ENCODE results near the gene RPS25. TPM values are rescaled to one million over a fixed set of nuclear protein-coding genes. Genes with fewer than 3 reads are reported as not detected.

RPS25 gene
- total and polyA plus RNA-seq, 10 of the 15 experiments (the other 5 are each of a cell fraction or from before 2014, with no cell fraction given): 886 to 3,746 (median 3,066) TPM

DNA sequence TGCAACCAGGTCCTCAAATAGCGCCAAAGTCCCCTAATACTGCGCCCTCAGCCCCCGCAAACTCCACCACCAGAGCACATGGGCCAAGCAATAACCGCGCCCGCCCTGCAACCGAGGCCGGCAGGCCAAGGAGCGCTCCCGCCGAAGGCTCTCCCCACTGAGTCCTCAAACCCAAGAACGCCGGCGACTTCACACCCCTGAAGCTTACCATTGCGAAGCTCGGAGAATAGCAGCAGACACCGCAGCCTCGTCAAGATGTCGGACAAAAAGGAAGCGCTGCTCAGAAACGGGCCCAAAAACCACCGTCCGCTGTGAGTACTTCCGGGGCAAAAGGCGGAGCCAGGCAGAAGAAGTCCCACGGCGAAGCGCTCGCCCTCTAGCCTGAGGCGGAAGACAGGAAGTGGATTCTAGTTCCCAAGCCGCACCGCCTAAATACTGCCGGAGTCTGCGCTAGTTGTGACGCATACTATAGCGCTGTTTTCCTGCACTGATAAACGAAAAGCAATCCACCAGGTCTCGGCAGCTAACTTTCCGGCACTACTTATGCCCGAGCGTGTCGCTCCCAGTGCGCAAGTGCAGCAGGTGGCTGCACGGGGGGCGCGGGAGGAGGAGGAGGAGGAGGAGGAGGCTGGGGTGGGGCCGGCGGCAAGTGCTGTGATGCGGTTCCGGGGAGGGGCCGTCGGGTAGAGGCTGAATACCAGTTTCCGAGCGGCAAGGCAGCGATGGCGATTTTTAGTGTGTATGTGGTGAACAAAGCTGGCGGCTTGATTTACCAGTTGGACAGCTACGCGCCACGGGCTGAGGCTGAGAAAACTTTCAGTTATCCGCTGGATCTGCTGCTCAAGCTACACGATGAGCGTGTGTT lies at the start of gene RPS25, which contains the start of gene TRAPPC4 (continued):
- TF ChIP-seq SREBF1 (IDR thresholded peaks at IDR 0.05; ENCODE audit: low read length): peak; percentile 81
- TF ChIP-seq SPI1 (IDR thresholded peaks at IDR 0.05; ENCODE audit: borderline replicate concordance, insufficient read depth, low read depth, low read length): peak; percentile 77; the same call in 1 of the 2 replicates
- TF ChIP-seq ASH2L (IDR thresholded peaks at IDR 0.05; ENCODE audit: borderline replicate concordance, low read depth): peak; percentile 75; the same call in 1 of the 2 replicates
- TF ChIP-seq SMC3 (IDR thresholded peaks at IDR 0.05; ENCODE audit: borderline replicate concordance, low read length): no peak
- TF ChIP-seq POLR2AphosphoS5 (IDR thresholded peaks at IDR 0.05; ENCODE audit: low read length): peak; percentile 98
- no peak for TF ChIP-seq ZBTB4 (CRISPR knock-in tag; IDR thresholded peaks at IDR 0.05)
- TF ChIP-seq NRF1 (conservative IDR thresholded peaks at IDR 0.05; ENCODE audit: low read depth, low read length): peak; percentile 47
- no peak for TF ChIP-seq KDM1A (IDR thresholded peaks at IDR 0.05; ENCODE audit: borderline replicate concordance)
- no peak for TF ChIP-seq IRF3 (IDR thresholded peaks at IDR 0.05)
- TF ChIP-seq BMI1 (IDR thresholded peaks at IDR 0.05; ENCODE audit: borderline replicate concordance): no peak
- TF ChIP-seq NR2C2 (IDR thresholded peaks at IDR 0.05; ENCODE audit: borderline replicate concordance, control insufficient read depth, insufficient read length, low read depth): peak; percentile 96
- TF ChIP-seq, protein P1, sequence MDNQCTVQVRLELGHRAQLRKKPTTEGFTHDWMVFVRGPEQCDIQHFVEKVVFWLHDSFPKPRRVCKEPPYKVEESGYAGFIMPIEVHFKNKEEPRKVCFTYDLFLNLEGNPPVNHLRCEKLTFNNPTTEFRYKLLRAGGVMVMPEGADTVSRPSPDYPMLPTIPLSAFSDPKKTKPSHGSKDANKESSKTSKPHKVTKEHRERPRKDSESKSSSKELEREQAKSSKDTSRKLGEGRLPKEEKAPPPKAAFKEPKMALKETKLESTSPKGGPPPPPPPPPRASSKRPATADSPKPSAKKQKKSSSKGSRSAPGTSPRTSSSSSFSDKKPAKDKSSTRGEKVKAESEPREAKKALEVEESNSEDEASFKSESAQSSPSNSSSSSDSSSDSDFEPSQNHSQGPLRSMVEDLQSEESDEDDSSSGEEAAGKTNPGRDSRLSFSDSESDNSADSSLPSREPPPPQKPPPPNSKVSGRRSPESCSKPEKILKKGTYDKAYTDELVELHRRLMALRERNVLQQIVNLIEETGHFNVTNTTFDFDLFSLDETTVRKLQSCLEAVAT (IDR thresholded peaks at IDR 0.05): peak; percentile 88; the same call in 1 of the 2 replicates
- TF ChIP-seq, protein P2, sequence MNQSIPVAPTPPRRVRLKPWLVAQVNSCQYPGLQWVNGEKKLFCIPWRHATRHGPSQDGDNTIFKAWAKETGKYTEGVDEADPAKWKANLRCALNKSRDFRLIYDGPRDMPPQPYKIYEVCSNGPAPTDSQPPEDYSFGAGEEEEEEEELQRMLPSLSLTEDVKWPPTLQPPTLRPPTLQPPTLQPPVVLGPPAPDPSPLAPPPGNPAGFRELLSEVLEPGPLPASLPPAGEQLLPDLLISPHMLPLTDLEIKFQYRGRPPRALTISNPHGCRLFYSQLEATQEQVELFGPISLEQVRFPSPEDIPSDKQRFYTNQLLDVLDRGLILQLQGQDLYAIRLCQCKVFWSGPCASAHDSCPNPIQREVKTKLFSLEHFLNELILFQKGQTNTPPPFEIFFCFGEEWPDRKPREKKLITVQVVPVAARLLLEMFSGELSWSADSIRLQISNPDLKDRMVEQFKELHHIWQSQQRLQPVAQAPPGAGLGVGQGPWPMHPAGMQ (IDR thresholded peaks at IDR 0.05; ENCODE audit: borderline replicate concordance): no peak
- TF ChIP-seq ETV6 (conservative IDR thresholded peaks at IDR 0.05 in 1 of 2, IDR thresholded peaks at IDR 0.05 in 1 of 2; ENCODE audit: borderline replicate concordance in 1 of 2, low read depth in 1 of 2): no peak; a peak in 1 of 4 replicates
- TF ChIP-seq E2F4 (IDR thresholded peaks at IDR 0.05; ENCODE audit: low read depth, low read length): peak; percentile 6; the same call in 1 of the 2 replicates
- TF ChIP-seq HDAC6 (IDR thresholded peaks at IDR 0.05; ENCODE audit: unreplicated experiment): peak; percentile 63
- 0 out of 2 replicates have a peak, but pooled peaks have one; percentile 52 for TF ChIP-seq TCF12 (IDR thresholded peaks at IDR 0.05; ENCODE audit: low read depth, low read length)
- TF ChIP-seq ZNF217 (IDR thresholded peaks at IDR 0.05): no peak
- no peak for TF ChIP-seq CEBPB (IDR thresholded peaks at IDR 0.05; ENCODE audit: borderline replicate concordance in 1 of 2, low read depth in 2 of 2, low read length in 2 of 2)
- no peak for TF ChIP-seq STAT3 (IDR thresholded peaks at IDR 0.05; ENCODE audit: low read depth, low read length)
